Measurements from ENCODE around the gene MRPL34. TPM values are rescaled to one million over a fixed set of nuclear protein-coding genes. Genes with fewer than 3 reads are reported as not detected.
"Not testable (repeated sequence)": the region's sequence is repeated elsewhere in the genome, so short reads cannot be mapped to it uniquely, and the experiment has no call there.

The MRPL34 gene
- polyA plus RNA-seq, 4 donors, result 48.5 to 77.6 (median 57.3) TPM

DNA sequence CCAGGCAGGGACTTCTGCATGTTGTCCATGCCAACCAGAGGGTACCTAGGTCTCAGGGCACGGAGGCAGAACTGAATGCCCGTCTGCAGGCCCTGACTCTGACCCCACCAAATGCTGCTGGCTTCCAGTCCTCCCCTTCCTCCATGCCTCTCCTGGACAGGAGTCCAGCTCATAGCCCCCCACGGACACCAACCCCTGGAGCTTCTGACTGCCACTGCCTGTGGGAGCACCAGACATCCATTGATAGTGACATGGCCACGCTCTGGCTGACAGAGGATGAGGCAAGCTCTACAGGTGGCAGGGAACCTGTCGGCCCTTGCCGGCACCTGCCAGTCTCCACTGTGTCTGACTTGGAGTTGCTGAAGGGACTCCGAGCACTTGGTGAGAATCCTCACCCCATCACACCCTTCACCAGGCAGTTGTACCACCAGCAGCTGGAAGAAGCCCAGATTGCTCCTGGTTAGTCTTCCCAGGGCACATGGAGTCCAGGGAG, 22.1 kb upstream of the MRPL34 start:
- DNase-seq (ENCODE audit: low read depth in 4 of 4, low spot score in 2 of 4), result no peak

DNA sequence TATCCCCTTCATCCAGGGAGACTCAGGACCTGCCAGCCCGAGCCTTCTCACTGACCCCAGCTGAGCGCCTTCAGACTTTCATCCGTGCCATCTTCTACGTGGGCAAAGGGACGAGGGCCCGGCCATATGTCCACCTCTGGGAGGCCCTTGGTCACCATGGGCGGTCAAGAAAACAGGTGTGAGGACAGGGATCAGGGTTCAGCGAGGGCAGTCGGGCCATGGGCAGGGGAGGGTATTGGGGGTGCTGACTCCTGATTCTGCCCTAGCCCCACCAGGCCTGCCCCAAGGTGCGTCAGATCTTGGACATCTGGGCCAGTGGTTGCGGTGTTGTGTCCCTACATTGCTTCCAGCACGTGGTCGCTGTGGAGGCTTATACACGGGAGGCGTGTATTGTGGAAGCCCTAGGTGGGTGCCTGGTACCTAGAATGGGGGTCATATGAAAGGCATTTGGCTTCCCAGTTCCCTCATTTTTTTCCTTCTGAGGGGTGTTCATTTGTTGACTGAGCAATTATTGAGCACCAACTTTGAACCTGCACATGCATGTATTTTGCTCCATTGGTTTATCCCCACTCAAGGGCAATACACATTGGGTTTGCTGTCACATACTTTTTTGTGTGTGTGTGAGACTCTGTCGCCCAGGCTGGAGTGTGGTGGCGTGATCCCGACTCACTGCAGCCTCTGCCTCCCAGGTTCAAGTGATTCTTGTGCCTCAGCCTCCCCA, 20.1 kb upstream of the MRPL34 start:
- no peak for DNase-seq (ENCODE audit: low read depth in 4 of 4, low spot score in 2 of 4)

DNA sequence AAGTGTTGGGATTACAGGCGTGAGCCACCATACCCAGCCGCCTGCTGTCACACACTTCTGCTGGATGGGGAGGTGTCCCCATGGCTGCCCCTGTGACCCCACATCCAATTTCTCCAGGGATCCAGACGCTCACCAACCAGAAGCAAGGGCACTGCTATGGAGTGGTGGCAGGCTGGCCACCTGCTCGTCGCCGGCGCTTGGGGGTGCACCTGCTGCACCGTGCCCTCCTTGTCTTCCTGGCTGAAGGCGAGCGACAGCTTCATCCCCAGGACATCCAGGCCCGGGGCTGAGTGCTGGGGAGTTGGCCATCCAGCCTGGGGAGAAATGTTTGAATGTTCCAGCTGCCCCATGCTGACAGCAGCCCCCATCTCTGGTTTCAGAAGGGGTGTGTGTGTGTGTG, 19.4 kb upstream of the MRPL34 start:
- DNase-seq (ENCODE audit: low read depth in 4 of 4, low spot score in 2 of 4), result no peak

DNA sequence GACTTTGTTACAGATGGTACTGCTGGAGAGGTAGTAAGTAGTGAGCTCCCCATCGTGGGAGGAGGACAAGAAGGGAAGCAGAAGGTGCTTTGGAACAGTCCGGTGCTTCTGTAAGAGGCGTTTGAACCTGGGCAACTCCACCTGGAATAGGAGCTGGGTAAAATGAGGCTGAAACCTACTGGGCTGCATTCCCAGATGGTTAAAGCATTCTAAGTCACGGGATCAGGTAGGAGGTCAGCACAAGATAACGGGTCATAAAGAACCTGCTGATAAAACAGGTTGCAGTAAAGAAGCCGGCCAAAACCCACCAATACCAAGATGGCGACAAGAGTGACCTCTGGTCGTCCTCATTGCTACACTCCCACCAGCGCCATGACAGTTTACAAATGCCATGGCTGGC, 18.9 kb upstream of the MRPL34 start:
- DNase-seq (ENCODE audit: low read depth in 4 of 4, low spot score in 2 of 4), result no peak

DNA sequence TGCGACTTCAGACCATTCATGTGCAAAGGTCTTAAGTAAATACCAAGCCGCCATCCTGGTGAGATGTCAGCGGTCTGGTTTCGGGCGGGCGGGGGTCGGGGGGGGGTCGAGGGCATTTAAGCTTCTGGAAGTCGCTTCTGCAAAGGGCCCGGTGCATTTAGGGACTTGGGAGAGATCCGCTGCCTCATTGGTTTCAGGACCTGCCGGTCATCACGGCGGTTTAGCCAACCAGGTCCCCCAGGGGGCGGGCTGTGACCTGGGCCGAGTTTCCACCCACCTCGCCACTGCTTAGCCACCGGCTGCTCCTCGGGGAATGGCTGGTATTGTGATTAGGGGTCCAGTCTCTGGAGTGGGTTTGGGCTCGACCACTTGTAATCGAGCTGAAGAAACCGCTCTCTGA, 16.2 kb upstream of the MRPL34 start:
- DNase-seq (ENCODE audit: low read depth in 4 of 4, low spot score in 2 of 4), result peak in 1 of 4 donors; percentile 57

DNA sequence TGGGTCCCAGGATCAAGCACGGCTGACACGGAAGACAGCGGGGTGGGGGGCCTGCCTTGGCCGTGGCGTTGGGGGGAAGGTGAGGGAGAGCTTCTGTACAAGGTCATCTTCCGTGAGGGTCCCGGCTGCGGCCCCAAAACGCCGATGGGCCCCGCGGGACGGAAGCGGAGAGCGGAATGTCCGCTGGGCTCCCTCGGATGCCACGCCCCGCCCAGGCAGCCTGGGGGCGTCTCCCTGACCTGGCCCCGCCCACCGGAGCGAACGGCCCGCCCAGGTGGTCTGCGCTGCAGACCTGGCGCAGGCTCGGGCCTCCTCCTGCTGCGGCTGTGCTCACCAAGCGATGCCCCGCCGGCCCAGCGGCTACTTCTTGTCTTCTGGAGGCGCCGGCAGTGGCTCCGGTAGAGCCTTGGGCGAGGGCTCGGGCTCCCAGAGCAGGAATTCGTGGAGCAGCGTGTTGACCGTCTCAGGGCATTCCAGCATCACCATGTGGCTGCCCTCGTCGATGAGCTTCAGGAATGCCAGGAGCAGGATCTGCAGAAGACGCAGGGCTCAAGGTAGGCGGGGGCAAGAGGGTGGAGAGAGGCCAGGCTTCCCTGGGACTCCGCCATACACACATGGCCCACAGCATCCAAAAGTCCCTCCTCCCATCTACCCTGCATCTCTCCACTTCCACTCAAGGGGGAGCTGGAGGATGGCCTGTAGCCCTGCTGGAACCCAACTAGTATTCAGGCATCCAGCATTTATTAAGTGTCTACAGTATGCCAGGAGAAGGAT, 13.2 kb upstream of the MRPL34 start:
- peak in 1 of 4 donors; percentile 58 for DNase-seq (ENCODE audit: low read depth in 4 of 4, low spot score in 2 of 4)

DNA sequence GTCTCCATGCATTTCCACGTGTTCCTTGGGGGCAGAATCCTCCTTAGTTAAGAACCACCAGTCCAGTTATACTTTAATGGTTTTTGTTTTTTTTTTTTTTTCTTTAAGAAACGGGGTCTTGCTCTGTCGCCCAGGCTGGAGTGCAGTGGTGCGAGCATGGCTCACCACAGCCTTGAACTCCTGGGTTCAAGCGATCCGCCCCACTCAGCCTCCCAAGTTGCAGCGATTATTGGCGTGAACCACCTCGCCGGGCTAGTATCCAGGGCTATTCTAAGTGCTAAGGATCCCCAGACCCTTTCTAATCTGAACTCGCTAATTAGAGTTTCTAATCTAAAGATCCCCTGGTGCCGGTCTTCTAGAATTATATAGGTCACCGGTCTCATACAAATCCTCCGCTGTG, 12.1 kb upstream of the MRPL34 start:
- no peak for DNase-seq (ENCODE audit: low read depth in 4 of 4, low spot score in 2 of 4)

DNA sequence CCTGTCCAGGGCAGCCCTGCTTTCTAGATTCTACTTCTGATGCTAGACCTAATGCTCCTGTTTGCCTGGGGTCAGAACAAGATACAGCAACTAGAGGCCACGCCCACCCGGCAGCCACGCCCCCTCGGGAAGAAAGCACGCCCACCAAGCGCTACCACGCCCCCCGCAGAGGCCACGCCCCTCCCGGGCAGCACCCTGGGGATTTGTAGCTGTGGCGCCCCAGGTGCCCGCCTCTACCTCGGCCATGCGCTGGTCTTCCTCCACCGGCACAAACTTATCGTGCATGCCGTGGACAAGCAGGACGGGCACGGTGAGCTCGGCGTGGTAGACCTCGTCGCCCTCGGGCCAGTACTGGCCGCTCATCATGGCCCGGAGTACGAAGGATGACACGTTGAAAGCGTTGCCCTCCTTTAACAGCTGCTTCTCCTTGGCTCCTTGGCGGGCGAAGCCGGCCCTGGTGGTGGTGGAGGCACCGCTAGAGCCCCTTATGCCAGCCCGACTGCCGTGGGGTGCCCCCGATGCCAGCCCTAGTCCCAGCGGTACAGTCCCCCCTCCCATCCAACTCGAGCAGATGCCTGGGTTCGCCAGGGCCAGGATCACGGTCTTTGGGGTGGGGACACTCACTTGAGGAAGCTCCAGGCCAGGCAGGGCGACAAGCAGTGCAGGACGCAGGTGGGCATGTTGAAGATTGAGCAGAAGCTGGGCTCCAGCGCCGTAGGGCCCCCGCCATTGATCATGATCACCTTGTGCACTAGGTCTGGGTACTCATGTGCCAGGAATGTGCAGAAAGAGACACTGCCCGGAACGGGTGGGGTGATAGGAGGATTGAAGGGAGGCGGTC, 11.4 kb upstream of the MRPL34 start:
- no peak for DNase-seq (ENCODE audit: low read depth in 4 of 4, low spot score in 2 of 4)

DNA sequence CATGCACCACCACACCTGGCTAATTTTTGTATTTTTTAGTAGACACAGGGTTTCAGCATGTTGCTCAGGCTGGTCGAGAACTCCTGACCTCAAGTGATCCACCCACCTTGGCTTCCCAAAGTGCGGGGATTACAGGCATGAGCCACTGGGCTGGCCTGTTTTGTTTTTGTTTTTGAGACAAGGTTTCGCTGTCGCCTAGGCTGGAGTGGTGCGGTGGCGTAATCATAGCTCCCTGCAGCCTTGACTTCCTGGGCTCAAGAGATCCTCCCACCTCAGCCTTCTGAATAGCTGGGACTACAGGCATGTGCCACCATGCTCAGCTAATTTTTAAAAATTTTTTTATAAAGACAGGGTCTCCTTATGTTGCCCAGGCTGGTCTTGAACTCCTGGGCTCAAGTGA, 10.1 kb upstream of the MRPL34 start:
- DNase-seq (ENCODE audit: low read depth in 4 of 4, low spot score in 2 of 4), result not testable (repeated sequence)

DNA sequence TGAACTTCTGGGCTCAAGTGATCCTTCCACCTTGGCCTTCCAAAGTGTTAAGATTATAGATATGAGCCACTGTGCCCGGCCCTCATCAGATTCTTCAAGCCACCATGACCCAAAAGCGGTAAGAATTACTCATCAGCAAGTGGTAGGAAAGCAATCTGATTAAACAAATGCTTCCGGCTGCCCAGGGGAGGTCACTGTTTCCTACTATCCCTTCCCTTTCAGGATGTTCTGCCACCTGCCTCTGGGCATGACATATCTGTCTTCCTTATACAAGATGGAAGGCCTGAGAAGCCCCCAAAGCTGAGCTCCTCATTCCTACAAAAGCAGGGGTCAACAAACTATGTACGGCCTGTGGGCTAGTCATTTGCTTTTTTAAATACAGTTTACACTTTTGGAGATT, 9.4 kb upstream of the MRPL34 start:
- DNase-seq (ENCODE audit: low read depth in 4 of 4, low spot score in 2 of 4), result no peak

DNA sequence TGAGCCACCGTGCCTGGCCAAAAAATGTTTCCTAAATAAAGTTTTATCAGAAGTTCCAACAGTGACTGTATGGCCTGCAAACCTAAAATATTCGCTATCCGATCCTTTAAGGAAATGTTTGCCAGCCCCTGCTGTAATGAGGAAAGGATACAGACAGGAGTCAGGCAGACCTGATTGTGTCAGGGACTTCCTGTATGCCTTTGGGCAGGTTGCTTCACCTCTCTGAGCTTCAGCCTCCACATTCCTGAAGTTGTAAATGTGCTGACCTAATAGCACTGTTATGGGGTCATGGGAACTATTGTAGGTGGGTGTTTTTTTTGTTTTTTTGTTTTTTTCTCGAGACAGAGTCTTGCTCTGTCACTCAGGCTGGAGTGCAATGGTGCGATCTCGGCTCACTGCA, 8.7 kb upstream of the MRPL34 start:
- DNase-seq (ENCODE audit: low read depth in 4 of 4, low spot score in 2 of 4), result no peak

DNA sequence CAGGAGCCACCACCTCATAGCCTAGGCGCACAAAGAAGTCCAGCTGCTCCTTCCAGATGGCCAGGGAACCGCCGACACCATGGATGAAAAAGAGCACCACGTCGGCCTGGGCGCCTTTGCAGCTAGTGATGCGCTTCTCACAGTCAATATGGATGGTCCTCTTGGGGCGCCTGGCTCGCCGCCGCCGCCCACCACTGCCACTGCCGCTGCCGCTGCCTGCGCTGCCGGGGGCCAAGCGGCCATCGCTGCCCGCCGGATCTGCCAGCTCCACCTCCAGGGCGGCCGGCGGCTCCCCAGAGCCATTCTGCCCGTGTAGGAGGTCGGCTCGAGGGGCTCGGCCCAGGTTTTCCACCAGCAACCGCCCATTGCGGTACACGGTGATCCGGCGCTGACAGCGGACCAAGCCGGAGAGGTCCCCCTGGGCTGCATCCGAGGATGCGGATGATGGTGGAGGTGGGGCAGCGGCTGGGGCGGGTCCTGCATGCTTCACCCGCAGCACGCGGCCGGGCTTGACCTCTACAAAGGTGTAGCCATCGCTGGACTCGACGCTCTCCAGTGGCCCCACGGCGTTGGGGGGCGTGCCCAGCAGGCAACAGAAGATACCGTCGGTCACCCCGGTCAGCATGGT, 4.6 kb upstream of the MRPL34 start:
- no peak for DNase-seq (ENCODE audit: low read depth in 4 of 4, low spot score in 2 of 4)

DNA sequence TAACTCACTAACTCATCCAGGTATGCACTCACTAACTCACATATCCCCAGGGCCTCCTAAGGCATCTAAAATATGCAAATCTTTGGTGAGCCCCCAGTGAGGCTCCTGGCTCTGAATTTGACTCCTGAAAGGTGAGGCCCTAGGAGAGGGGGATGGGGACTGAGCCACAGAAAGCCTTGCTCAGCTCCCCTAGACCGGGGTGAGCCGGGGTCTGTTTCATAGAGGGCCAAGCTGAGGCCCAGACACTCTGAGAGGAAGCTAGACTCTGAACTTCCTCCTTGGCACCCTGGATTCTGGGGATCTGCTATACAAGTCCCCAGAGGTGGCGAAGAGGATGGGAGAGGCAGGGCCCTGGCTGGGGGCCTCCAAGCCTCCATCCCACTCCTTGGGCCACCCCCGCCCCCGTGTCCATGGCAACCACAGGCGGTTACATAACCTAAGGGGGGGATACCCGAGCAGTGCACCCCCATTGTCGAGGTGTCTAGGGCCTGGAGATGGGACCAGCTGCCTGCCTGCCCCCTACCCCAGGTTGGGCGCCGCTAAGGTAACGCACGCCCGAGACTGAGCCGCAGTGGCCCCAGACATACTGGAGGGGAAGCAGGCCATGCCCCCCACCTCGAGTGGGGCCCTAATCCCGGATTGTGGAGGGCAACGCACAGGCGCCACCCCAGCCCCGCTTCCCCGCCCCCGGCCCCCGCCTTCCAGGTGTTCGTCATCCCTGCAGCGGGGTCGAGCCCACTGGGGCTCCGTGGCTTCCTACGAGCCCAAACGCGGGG, 3.1 kb upstream of the MRPL34 start:
- no peak for DNase-seq (ENCODE audit: low read depth in 4 of 4, low spot score in 2 of 4)

DNA sequence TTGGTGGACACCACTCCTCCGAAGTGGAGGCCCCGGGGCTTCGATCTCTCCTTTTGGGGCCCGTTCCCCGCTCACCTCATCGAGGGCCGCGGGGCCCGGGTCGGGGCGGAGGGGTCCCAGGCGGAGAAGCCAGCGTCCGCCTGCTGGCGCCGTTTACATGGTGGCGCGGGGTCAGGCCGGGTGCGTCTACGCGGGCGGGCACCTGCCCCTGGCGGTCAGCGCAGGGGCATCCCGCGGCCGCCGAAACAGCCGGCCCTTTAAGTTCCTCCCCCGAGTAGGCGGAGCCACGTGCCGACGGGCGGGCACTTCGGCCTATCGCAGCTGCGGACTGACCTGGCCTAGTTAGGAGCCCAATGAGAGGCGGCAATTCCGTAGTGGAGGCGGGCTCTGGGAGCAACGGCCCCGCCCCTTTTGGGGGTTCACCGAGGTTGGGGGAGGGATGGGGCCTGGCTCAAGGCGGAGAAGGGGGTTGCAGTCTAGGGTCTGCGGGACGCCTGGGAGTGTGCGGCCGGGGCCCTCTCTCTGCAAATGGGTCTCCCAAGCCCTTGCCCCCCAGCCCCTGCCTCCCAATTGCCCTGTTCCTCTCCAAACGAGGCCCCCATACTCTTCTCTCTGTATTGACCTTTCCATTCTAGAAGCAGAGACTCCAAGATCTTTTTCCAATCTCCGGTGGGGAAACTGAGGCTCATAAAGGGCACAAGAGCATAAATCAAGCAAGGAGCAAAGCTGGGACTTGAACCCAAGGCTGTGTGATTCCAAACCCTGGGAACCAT, 2.3 kb upstream of the MRPL34 start, which contains the start of gene ABHD8:
ABHD8 (minus strand) TSS at position 259 of the 773 bp plus-strand sequence. CDS start 1,809 bp downstream, outside the sequence.
- DNase-seq (ENCODE audit: low read depth in 4 of 4, low spot score in 2 of 4), result peak; percentile 62 to 92 (median 84)

DNA sequence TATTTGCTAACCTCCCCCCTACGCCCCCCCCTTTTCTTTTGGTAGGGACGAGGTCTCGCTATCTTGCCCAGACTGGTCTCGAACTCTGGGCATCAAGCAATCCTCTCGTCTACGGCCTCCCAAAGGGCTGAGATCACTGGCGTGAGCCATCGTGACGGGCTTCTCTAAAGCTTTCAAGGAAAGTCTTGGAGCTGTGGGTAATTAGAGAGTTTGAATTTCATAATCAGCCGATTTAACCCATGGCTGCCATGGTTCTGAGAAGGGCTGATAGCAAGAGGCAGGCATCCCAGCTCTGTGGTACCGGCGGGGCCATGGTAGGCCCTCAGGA, 1.8 kb upstream of the MRPL34 start:
- DNase-seq (ENCODE audit: low read depth in 4 of 4, low spot score in 2 of 4), result no peak

DNA sequence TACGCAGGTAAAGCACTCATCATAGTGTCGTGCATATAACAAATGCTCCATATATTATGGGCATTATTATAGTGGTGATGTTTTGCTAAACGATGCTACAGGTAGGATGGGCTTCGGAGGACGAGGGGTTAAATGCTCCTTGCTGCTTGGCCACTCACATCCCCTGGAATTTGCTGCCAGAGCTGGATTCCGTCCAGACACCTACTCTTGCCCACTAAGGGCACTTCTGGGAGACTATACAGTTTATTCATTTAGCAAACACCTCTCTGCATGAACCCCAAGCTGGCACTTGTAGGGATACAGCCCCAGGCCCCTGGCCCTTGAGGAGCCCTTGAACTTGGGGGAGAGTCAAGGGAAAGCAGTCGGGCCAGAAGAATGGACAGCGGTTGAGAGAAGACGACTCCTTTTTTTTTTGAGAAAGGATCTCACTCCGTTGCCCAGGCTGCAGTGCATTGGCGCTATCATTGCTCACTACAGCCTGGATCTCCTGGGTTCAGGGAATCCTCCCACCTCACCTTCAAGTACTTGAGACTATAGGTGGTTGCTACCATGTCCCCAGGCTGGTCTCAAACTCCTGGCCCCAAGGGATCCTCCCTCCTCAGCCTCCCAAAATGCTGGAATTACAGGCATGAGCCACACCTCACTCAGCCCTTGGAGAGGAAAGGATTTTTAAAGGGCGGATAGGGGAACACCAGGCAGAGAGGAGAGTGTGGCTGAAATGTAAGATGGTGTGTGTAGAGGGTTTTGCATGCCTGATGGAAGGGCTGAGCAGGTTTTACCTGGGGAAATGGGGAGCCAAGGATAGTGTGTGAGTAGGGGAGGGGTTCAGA, 1.1 kb upstream of the MRPL34 start:
- no peak for DNase-seq (ENCODE audit: low read depth in 4 of 4, low spot score in 2 of 4)

DNA sequence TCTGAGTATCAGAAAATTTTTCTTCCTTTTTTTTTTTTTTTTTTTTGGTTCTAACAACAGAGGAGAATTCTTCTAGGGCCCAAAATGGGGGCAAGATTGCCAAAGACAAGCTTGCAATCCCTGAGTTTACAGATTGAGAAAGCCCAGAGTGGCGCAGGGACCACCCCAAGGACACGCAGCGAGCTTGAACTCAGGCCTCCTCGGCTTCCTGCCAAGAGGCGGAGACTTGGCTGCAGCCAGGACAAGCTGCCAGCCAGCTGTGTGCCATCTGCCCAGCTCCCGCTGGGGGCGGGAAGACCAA, 506 bp upstream of the MRPL34 start:
- no peak for DNase-seq (ENCODE audit: low read depth in 4 of 4, low spot score in 2 of 4)

DNA sequence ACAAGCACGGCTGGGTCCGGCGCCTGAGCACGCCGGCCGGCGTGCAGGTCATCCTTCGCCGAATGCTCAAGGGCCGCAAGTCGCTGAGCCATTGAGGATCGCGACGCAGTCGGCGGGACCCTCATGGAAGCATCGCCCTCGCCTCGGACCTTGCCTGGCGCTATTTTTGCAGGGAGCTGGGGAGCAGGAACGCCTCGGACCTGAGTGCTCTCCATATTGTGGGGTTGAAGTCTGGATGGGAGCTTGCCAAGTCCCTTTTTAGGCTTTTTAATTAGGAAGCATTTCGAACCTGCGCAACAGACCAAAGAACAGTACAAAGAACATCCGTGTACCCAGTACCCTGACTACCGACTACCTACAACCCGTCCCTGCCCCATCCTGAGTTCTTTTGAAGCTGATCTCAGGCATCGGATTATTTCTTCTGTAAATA, 628 bp downstream of the MRPL34 start:
- no peak for DNase-seq (ENCODE audit: low read depth in 4 of 4, low spot score in 2 of 4)

Data from left renal cortex interstitium (tissue), 4 donors.